Fibroblast of mammary gland (primary cell): ENCODE data around the gene SMC6.

ENCODE experiments used
- DNase-seq: peaks from one replicate; pipeline ENCODE4 v3.0.0-alpha.2; 2010; ENCODE audit warnings: low read depth
- H3K4me3 ChIP-seq: 2 replicates; pipeline ENCODE4 v1.5.1; 2011; ENCODE audit warnings: low read depth, mild to moderate bottlenecking, low read length, moderate library complexity; ENCODE audit not compliant: control insufficient read depth
- TF ChIP-seq, protein P1 (sequence below): conservative IDR thresholded peaks from 2 replicates; pipeline ENCODE4 v1.5.1; 2011; ENCODE audit warnings: low read depth, low read length, inconsistent platforms; ENCODE audit not compliant: control insufficient read depth, insufficient read depth

The SMC6 gene

DNA sequence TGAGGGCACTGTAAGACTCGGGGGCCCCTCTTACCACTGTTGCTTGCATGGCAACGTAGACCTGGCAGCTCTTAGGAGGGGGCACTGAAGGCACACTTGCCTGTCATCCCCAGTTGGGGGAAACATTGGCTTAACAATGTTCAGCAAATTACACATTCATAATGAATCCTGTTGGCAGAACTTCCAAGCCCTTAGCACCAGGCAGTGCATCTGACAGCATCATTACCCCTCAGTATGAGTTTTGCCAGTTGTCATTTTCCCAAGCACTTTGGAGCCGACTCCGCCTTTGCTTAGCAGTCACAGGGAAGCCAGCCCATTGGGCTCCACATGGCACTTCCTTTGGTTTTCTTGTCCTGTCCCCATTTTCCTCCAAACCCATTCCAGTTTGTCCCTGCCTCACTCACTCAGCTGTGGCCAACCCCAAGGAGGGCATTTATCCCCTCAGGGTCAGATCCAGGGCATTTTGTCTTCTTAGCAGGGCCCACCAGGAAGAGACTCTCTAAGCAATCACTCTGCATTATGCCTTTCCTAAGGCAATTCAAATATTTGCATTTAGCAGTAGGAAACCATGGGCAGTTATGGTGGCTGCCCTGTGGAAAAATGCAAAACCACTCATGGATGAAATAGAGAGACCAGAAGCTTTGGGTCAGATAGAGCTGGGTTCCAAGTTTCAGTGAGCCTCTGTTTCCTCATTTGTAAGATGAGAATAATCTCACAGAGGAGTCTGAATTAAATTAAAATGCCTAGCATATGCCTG, 139.3 kb downstream of the SMC6 start:
- H3K4me3 ChIP-seq: no peak overlapping the region
- no peak for DNase-seq
- TF ChIP-seq, protein P1, sequence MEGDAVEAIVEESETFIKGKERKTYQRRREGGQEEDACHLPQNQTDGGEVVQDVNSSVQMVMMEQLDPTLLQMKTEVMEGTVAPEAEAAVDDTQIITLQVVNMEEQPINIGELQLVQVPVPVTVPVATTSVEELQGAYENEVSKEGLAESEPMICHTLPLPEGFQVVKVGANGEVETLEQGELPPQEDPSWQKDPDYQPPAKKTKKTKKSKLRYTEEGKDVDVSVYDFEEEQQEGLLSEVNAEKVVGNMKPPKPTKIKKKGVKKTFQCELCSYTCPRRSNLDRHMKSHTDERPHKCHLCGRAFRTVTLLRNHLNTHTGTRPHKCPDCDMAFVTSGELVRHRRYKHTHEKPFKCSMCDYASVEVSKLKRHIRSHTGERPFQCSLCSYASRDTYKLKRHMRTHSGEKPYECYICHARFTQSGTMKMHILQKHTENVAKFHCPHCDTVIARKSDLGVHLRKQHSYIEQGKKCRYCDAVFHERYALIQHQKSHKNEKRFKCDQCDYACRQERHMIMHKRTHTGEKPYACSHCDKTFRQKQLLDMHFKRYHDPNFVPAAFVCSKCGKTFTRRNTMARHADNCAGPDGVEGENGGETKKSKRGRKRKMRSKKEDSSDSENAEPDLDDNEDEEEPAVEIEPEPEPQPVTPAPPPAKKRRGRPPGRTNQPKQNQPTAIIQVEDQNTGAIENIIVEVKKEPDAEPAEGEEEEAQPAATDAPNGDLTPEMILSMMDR: no peak
